ENCODE data around the gene CREB5.

GRCh38 chr7:28700790-28701203 lies 288.5 kb downstream of the CREB5 start:
- no peak for TF ChIP-seq CTCF (IDR thresholded peaks at IDR 0.05; ENCODE audit: borderline replicate concordance, extremely low read depth, low read length, poor library complexity, severe bottlenecking)
- TF ChIP-seq EZH2 (IDR thresholded peaks at IDR 0.05; ENCODE audit: borderline replicate concordance, low read depth, low read length, severe bottlenecking), result no peak

All from DND-41 (cell line).